PFSK-1 (cell line): ENCODE measurements around the gene SYNPO2L. TPM values are rescaled to one million over a fixed set of nuclear protein-coding genes. Genes with fewer than 3 reads are reported as not detected.
"Not testable (repeated sequence)": the region's sequence is repeated elsewhere in the genome, so short reads cannot be mapped to it uniquely, and the experiment has no call there.

Experiments used
- FOXP2 ChIP-seq: optimal IDR thresholded peaks from 2 replicates; pipeline ENCODE3; 2011; ENCODE audit warnings: borderline replicate concordance, control low read depth, inconsistent platforms; ENCODE audit not compliant: insufficient read depth; ENCODE audit errors: extremely low read length, extremely low read depth
- POLR2AphosphoS5 ChIP-seq: IDR thresholded peaks from 2 replicates; pipeline ENCODE4 v1.6.1; 2012; ENCODE audit warnings: low read depth, mild to moderate bottlenecking, control low read depth, low read length, moderate library complexity
- REST ChIP-seq, 2 experiments: IDR thresholded peaks; 2 replicates each; pipeline versions ENCODE4 v1.6.1 to v1.8.0; 2011 to 2012; ENCODE audit warnings: low read depth in 2 of 2, low read length in 2 of 2, control low read depth in 1 of 2, inconsistent platforms in 1 of 2, mild to moderate bottlenecking in 1 of 2, moderate library complexity in 1 of 2; ENCODE audit not compliant: insufficient read depth in 1 of 2
- SIN3A ChIP-seq: IDR thresholded peaks from 2 replicates; pipeline ENCODE4 v1.6.1; 2012; ENCODE audit warnings: mild to moderate bottlenecking, low read length, moderate library complexity, borderline replicate concordance; ENCODE audit not compliant: insufficient read depth
- TAF1 ChIP-seq: IDR thresholded peaks from 2 replicates; pipeline ENCODE4 v1.6.1; 2012; ENCODE audit warnings: low read length, control low read depth, borderline replicate concordance; ENCODE audit not compliant: insufficient read depth
- polyA plus RNA-seq: library from polyadenylated mRNA; unstranded; fragments of >200 nt; gene quantifications from one replicate; pipeline ENCODE4 v1.2.1, GENCODE V29; 2012; ENCODE audit warnings: low read depth, missing spikeins; ENCODE audit not compliant: insufficient read length

SYNPO2L gene
- polyA plus RNA-seq = not detected

- TF ChIP-seq REST (IDR thresholded peaks at IDR 0.05; ENCODE audit: insufficient read depth in 1 of 2, low read depth in 2 of 2, low read length in 2 of 2) = no peak
- no peak for TF ChIP-seq FOXP2
- no peak for TF ChIP-seq TAF1
- TF ChIP-seq SIN3A = no peak
Observed at GRCh38 chr10:73655990-73656298, at the start of gene SYNPO2L. Gene SYNPO2L (minus strand): TSS chr10:73656029. CDS start chr10:73655922, 107 bp downstream.

GRCh38 chr10:73697675-73698159, 41.9 kb upstream of the SYNPO2L start, which contains the start of gene AGAP5:
Gene AGAP5 (minus strand): TSS chr10:73698109. CDS start chr10:73697755, 354 bp downstream.
- not testable (repeated sequence) for TF ChIP-seq POLR2AphosphoS5, SIN3A, TAF1

GRCh38 chr10:73655257-73655989, 406 bp downstream of the SYNPO2L start:
- no peak for TF ChIP-seq REST (IDR thresholded peaks at IDR 0.05; ENCODE audit: insufficient read depth in 1 of 2, low read depth in 2 of 2, low read length in 2 of 2)
- TF ChIP-seq FOXP2 = no peak
- TF ChIP-seq TAF1 = no peak
- TF ChIP-seq SIN3A = no peak
- TF ChIP-seq POLR2AphosphoS5 = no peak

- TF ChIP-seq SIN3A = no peak
- TF ChIP-seq POLR2AphosphoS5 = no peak
Observed at GRCh38 chr10:73653701-73654100, 2.1 kb downstream of the SYNPO2L start.

- no peak for TF ChIP-seq TAF1
- TF ChIP-seq REST (IDR thresholded peaks at IDR 0.05; ENCODE audit: insufficient read depth in 1 of 2, low read depth in 2 of 2, low read length in 2 of 2) = no peak
- no peak for TF ChIP-seq SIN3A
- no peak for TF ChIP-seq FOXP2
- TF ChIP-seq POLR2AphosphoS5 = no peak
Observed at GRCh38 chr10:73653195-73653594, 2.6 kb downstream of the SYNPO2L start.

GRCh38 chr10:73650537-73651331, 5.1 kb downstream of the SYNPO2L start:
- TF ChIP-seq FOXP2 (no peak), REST (IDR thresholded peaks at IDR 0.05; ENCODE audit: insufficient read depth in 1 of 2, low read depth in 2 of 2, low read length in 2 of 2) (no peak), SIN3A (no peak), TAF1 (no peak), POLR2AphosphoS5 (no peak)
